Choroid plexus epithelial cell (primary cell): ENCODE data around the gene B3GNT7.

Experiments
- DNase-seq: peaks from one replicate; pipeline ENCODE4 v3.0.0-alpha.2; 2010; ENCODE audit warnings: low read depth
- H3K4me3 ChIP-seq: 2 replicates; pipeline ENCODE4 v1.5.1; 2011; ENCODE audit warnings: low read depth, mild to moderate bottlenecking, control low read depth, low read length, moderate library complexity
- TF ChIP-seq, protein P1 (sequence below): conservative IDR thresholded peaks from 2 replicates; pipeline ENCODE4 v1.5.1; 2011; ENCODE audit warnings: low read depth, mild to moderate bottlenecking, control low read depth, inconsistent platforms, low read length, moderate library complexity

Gene B3GNT7

DNA sequence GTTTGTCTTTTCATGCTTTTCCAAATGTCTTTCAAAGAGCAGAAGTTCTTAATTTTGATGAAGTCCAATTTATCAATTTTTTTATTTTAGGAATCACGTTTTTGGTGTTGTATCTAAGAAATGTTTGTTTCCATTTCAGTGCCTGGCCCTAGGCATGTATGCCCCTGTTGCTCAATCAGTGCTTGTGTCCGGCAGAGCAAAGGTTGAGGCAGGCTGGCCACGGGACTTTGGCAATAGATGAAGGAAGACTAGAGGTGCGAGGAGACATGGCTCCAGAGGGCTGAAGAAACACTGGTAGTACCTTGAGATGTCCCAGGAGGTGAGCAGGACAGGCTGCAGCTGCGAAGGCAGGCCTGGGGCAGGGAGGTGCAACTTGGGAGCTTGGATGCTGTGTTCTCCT lies 10.1 kb upstream of the B3GNT7 start:
- H3K4me3 ChIP-seq, result no peak overlapping the region
- TF ChIP-seq, protein P1, sequence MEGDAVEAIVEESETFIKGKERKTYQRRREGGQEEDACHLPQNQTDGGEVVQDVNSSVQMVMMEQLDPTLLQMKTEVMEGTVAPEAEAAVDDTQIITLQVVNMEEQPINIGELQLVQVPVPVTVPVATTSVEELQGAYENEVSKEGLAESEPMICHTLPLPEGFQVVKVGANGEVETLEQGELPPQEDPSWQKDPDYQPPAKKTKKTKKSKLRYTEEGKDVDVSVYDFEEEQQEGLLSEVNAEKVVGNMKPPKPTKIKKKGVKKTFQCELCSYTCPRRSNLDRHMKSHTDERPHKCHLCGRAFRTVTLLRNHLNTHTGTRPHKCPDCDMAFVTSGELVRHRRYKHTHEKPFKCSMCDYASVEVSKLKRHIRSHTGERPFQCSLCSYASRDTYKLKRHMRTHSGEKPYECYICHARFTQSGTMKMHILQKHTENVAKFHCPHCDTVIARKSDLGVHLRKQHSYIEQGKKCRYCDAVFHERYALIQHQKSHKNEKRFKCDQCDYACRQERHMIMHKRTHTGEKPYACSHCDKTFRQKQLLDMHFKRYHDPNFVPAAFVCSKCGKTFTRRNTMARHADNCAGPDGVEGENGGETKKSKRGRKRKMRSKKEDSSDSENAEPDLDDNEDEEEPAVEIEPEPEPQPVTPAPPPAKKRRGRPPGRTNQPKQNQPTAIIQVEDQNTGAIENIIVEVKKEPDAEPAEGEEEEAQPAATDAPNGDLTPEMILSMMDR, result no peak
- DNase-seq, result no peak

DNA sequence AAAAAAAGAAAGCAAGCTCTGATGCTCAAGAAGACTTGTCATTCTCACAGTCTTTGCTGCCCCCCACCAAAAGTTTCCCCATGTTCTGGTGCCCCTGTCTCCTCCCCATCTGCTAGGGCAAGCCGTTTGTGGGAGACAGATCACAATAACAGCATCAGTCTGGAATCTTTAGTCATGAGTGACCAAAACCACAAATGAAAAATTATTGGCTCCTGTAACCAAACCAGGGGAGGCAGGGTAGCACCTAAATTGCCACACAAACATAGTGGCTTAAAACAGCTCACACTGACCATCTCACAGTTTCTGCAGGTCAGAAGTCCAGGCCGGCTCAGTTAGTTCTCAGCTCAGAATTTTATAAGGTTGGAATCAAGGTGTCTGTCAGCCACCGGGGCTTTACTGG lies 9.1 kb upstream of the B3GNT7 start:
- TF ChIP-seq, protein P1, result no peak
- no peak overlapping the region for H3K4me3 ChIP-seq
- peak; percentile 78 for DNase-seq

DNA sequence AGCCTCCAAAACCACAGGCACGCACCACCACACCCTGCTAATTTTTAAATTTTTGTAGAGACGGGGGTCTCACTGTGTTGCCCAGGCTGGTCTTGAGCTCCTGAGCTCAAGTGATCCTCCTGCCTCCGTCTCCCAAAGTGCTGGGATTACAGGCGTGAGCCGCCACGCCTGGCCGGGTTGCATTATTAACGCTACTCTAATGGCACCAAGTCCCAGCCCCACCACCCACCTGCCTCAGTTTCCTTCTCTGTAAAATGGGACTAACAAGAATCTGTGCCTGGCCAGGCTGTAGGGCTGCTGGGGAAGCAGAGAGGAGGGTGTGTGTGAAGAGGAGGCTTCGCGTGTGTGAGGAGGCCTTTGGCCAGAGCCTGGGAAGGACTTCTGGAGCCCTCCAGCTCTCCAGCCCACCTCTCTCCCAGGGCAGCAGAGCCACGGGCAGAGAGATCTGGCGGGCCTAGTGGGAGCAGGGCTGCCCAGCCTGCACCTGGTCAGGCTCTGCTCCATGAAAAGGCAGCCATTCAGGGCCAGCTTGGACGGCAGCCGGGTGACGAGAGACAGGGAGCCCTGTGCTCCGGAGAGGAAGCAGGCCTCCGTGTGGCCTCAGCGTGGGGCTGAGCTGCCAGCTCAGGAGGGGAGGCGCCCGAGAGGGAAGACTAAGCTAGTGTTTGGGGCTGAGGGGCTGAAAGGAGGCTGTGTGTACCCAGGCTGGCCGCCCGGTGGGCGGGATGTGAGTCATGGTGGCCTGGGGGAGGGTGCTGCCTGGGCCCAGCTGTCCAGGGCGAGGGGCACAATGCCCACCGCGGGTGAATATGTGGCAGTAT lies 7.4 kb upstream of the B3GNT7 start:
- TF ChIP-seq, protein P1, result peak; percentile 2
- DNase-seq, result peak; percentile 33
- no peak overlapping the region for H3K4me3 ChIP-seq

DNA sequence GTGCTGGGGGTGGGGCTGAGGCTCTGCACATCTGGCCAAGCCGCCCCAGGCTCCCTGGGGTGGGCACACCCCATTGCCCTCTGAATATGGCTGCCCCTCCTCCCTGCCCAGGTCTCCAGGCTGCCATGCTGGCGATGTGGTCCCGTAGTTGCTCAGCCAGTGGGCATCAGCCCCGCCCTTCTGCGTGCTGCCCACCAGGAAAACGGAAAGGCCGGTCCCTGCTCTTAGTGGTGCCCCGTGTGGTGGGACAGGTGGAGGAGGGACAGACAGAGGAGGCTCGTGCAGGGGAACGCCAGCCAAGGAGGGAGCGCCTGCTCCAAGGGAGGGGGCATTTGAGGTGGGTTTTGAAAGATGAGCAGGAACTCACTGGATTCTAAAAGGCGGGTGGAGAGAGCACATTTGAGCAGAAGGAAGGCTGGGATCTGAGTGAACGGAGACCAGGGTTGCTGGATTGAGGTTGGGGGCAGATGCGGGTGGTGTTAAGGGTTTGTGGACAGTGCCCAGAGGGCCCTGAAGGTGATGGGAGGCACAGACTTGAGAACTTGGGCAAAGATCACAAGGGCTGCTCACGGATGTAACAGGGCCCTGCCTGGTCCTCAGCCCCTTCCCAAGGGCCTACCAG lies 6.7 kb upstream of the B3GNT7 start:
- no peak overlapping the region for H3K4me3 ChIP-seq
- TF ChIP-seq, protein P1, result no peak
- DNase-seq, result no peak

DNA sequence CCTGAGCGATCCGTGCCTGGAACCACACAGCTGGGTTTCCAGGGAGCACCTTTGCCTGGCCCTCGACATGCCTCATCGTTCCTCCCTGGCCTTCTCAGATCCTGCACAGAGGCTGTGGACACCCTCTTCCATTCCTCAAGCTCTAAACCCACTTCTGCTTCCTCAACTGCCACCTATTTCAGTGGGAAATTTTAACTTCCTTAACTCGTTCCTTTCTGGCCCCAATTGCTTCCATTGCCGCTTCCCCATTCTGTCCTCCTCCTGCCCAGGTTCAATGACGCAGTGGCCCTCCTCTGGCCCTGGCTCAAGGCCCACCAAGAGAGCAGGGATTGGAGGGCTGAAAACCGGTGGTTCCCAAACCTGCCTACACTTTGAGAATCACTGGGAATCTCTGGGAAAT lies 4.8 kb upstream of the B3GNT7 start:
- no peak for DNase-seq
- TF ChIP-seq, protein P1, result no peak
- H3K4me3 ChIP-seq, result no peak overlapping the region

DNA sequence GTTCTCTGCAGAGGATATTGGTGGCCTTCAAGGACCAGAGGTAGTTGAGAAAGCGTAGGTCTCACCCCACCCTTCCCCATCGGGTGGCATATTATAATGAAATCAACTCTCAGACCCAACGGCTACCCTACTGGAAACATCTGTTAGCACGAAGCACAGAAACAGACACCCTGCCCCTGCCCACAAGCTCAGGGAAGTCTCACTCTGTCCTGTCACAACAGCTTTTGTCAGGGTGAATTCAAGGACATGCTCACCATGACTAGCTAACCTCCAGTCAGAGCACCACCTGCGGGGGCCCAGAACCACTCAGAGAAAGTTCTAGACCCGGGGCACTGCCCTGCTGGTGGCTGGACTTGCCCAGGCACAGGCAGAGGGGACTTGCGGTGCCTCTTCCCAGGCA lies 3.5 kb upstream of the B3GNT7 start:
- no peak overlapping the region for H3K4me3 ChIP-seq
- TF ChIP-seq, protein P1, result no peak
- DNase-seq, result no peak
